Astrocyte (in vitro differentiated cells and primary cell): ENCODE data around the gene RPS28. TPM values are rescaled to one million over a fixed set of nuclear protein-coding genes. Genes with fewer than 3 reads are reported as not detected.
"Not testable (repeated sequence)": the region's sequence is repeated elsewhere in the genome, so short reads cannot be mapped to it uniquely, and the experiment has no call there.

Experiments used
- DNase-seq: peaks from one replicate; pipeline ENCODE4 v3.0.0-alpha.2; 2010; ENCODE audit warnings: low read depth
- FAIRE-seq: peaks from 2 replicates; lab custom pipeline; 2011; peaks lifted over from hg19 to GRCh38; lab: Jason Lieb, UNC
- H2AFZ ChIP-seq: 2 replicates; pipeline ENCODE4 v1.6.0; 2012; ENCODE audit warnings: low read depth, low read length, inconsistent platforms
- H3K27ac ChIP-seq: 2 replicates; pipeline ENCODE4 v1.5.1; 2011; ENCODE audit warnings: low read depth, low read length, inconsistent platforms
- H3K27me3 ChIP-seq: 2 replicates; pipeline ENCODE4 v1.6.0; 2011; ENCODE audit warnings: low read length, inconsistent platforms; ENCODE audit not compliant: insufficient read depth
- H3K36me3 ChIP-seq: 2 replicates; pipeline ENCODE4 v1.5.1; 2011; ENCODE audit warnings: low read length, inconsistent platforms; ENCODE audit not compliant: insufficient read depth
- H3K4me1 ChIP-seq: 2 replicates; pipeline ENCODE4 v1.5.1; 2011; ENCODE audit warnings: low read length, inconsistent platforms; ENCODE audit not compliant: insufficient read depth
- H3K4me2 ChIP-seq: 2 replicates; pipeline ENCODE4 v1.6.0; 2012; ENCODE audit warnings: low read length, inconsistent platforms
- H3K4me3 ChIP-seq: 2 replicates; pipeline ENCODE4 v1.5.1; 2011; ENCODE audit warnings: low read depth, mild to moderate bottlenecking, low read length, inconsistent platforms; ENCODE audit not compliant: insufficient read depth
- H3K79me2 ChIP-seq: 2 replicates; pipeline ENCODE4 v1.6.0; 2012; ENCODE audit warnings: mild to moderate bottlenecking, low read length, inconsistent platforms; ENCODE audit not compliant: insufficient read depth
- H3K9ac ChIP-seq: 2 replicates; pipeline ENCODE4 v1.6.0; 2012; ENCODE audit warnings: mild to moderate bottlenecking, low read length, inconsistent platforms
- H3K9me3 ChIP-seq: 2 replicates; pipeline ENCODE4 v1.5.1; 2012; ENCODE audit warnings: low read depth, mild to moderate bottlenecking, low read length, inconsistent platforms; ENCODE audit not compliant: insufficient read depth
- H4K20me1 ChIP-seq: 2 replicates; pipeline ENCODE4 v1.6.0; 2012; ENCODE audit warnings: low read length, inconsistent platforms; ENCODE audit not compliant: insufficient read depth
- H3K27ac Mint-ChIP-seq: one replicate; pipeline ENCODE4 v1.8.0; 2021; ENCODE audit warnings: mild to moderate bottlenecking, mixed read lengths; ENCODE audit not compliant: unreplicated experiment
- H3K27me3 Mint-ChIP-seq: one replicate; pipeline ENCODE4 v1.8.0; 2021; ENCODE audit warnings: low read depth, mixed read lengths; ENCODE audit not compliant: unreplicated experiment
- H3K36me3 Mint-ChIP-seq: one replicate; pipeline ENCODE4 v1.8.0; 2021; ENCODE audit warnings: low read depth, mixed read lengths; ENCODE audit not compliant: unreplicated experiment
- H3K4me1 Mint-ChIP-seq: one replicate; pipeline ENCODE4 v1.8.0; 2021; ENCODE audit warnings: low read depth, mixed read lengths; ENCODE audit not compliant: unreplicated experiment
- H3K4me3 Mint-ChIP-seq: one replicate; pipeline ENCODE4 v1.8.0; 2021; ENCODE audit warnings: mild to moderate bottlenecking, moderate library complexity, mixed read lengths; ENCODE audit not compliant: unreplicated experiment
- H3K9me3 Mint-ChIP-seq: one replicate; pipeline ENCODE4 v1.8.0; 2021; ENCODE audit warnings: mild to moderate bottlenecking, mixed read lengths; ENCODE audit not compliant: unreplicated experiment
- EZH2 ChIP-seq: IDR thresholded peaks from 2 replicates; pipeline ENCODE4 v1.6.1; 2012; ENCODE audit warnings: mild to moderate bottlenecking, low read length, inconsistent platforms; ENCODE audit not compliant: insufficient read depth
- total RNA-seq: library from RNA; stranded (reverse); gene quantifications from 2 replicates; pipeline ENCODE4 v1.2.1, GENCODE V29; 2021
- TF ChIP-seq, protein P1 (sequence below): IDR thresholded peaks from 2 replicates; pipeline ENCODE4 v1.5.1; 2011; ENCODE audit warnings: low read depth, mild to moderate bottlenecking, inconsistent platforms, low read length, moderate library complexity; ENCODE audit not compliant: insufficient read depth

The RPS28 gene
- total RNA-seq, 1 donor from 2014 or later = 1,198 TPM

DNA sequence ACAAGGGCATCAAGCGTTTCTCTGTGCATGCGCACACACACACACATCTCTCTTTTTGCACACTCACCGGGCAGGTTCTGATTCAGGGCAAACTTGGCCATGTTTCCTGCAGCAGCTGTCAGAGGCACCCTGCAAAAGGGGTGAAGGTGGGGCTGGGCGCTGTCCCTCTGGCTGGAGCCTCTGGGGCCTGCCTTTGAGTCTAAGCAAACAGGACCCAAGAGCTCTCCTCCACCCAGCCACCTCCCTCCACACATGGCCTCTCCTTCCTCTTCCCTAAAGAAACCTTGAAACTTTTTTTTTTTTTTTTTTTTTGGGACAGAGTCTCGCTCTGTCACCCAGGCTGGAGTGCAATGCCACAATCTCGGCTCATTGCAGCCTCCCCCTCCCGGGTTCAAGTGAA is 16.4 kb downstream of the RPS28 start:
- no peak overlapping the region for H3K4me3 ChIP-seq
- H3K4me1 Mint-ChIP-seq = no peaks in the 10 kb centered on the region
- no peaks in the 10 kb centered on the region for H3K9me3 ChIP-seq
- H4K20me1 ChIP-seq = peaks cover 3% of the 10 kb centered on the region
- H3K27ac ChIP-seq = no peak overlapping the region
- TF ChIP-seq, protein P1, sequence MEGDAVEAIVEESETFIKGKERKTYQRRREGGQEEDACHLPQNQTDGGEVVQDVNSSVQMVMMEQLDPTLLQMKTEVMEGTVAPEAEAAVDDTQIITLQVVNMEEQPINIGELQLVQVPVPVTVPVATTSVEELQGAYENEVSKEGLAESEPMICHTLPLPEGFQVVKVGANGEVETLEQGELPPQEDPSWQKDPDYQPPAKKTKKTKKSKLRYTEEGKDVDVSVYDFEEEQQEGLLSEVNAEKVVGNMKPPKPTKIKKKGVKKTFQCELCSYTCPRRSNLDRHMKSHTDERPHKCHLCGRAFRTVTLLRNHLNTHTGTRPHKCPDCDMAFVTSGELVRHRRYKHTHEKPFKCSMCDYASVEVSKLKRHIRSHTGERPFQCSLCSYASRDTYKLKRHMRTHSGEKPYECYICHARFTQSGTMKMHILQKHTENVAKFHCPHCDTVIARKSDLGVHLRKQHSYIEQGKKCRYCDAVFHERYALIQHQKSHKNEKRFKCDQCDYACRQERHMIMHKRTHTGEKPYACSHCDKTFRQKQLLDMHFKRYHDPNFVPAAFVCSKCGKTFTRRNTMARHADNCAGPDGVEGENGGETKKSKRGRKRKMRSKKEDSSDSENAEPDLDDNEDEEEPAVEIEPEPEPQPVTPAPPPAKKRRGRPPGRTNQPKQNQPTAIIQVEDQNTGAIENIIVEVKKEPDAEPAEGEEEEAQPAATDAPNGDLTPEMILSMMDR = no peak
- TF ChIP-seq EZH2 = no peak
- H3K4me2 ChIP-seq = no peak overlapping the region
- H3K4me3 Mint-ChIP-seq = no peak overlapping the region
- H3K27ac Mint-ChIP-seq = no peak overlapping the region
- no peaks in the 10 kb centered on the region for H3K36me3 ChIP-seq
- H2AFZ ChIP-seq = no peak overlapping the region
- peaks cover 34% of the 10 kb centered on the region for H3K27me3 ChIP-seq
- DNase-seq (no peak), FAIRE-seq (no peak)
- no peak overlapping the region for H3K9ac ChIP-seq
- no peaks in the 10 kb centered on the region for H3K9me3 Mint-ChIP-seq
- H3K36me3 Mint-ChIP-seq = peaks cover 3% of the 10 kb centered on the region
- H3K4me1 ChIP-seq = no peaks in the 10 kb centered on the region
- H3K79me2 ChIP-seq = no peaks in the 10 kb centered on the region
- H3K27me3 Mint-ChIP-seq = peaks cover 43% of the 10 kb centered on the region

DNA sequence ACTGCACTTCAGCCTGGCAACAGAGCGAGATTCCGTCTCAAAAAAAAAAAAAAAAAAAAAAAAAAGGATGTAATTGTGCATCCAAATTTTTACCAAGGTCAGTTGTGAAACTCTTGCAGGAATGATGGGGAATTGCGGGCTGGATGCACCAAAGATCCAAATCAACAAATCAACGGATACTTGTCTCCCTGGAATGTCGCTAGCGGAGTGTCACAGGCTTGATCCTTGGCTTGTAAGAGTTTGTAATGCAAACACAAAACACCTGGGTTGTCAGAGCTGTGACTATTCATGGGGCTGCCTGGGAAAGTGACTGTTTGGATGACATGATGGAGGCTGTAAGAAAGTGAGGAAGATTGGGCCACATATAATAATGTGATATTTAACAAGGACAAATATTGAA is 17.5 kb downstream of the RPS28 start:
- Histone ChIP-seq H3K4me1 (peaks cover 3% of the 10 kb centered on the region), H3K36me3 (no peaks in the 10 kb centered on the region), H3K27ac (no peak overlapping the region), H3K9me3 (no peaks in the 10 kb centered on the region), H4K20me1 (peaks cover 3% of the 10 kb centered on the region), H2AFZ (no peak overlapping the region), H3K9ac (no peak overlapping the region), H3K27me3 (peaks cover 28% of the 10 kb centered on the region), H3K4me2 (no peak overlapping the region), H3K4me3 (no peak overlapping the region), H3K79me2 (no peaks in the 10 kb centered on the region)
- peaks cover 3% of the 10 kb centered on the region for H3K36me3 Mint-ChIP-seq
- FAIRE-seq (no peak), DNase-seq (no peak)
- no peaks in the 10 kb centered on the region for H3K9me3 Mint-ChIP-seq
- peaks cover 48% of the 10 kb centered on the region for H3K27me3 Mint-ChIP-seq
- no peak overlapping the region for H3K4me3 Mint-ChIP-seq
- no peaks in the 10 kb centered on the region for H3K4me1 Mint-ChIP-seq
- TF ChIP-seq, protein P1 = no peak
- no peak for TF ChIP-seq EZH2
- no peak overlapping the region for H3K27ac Mint-ChIP-seq

DNA sequence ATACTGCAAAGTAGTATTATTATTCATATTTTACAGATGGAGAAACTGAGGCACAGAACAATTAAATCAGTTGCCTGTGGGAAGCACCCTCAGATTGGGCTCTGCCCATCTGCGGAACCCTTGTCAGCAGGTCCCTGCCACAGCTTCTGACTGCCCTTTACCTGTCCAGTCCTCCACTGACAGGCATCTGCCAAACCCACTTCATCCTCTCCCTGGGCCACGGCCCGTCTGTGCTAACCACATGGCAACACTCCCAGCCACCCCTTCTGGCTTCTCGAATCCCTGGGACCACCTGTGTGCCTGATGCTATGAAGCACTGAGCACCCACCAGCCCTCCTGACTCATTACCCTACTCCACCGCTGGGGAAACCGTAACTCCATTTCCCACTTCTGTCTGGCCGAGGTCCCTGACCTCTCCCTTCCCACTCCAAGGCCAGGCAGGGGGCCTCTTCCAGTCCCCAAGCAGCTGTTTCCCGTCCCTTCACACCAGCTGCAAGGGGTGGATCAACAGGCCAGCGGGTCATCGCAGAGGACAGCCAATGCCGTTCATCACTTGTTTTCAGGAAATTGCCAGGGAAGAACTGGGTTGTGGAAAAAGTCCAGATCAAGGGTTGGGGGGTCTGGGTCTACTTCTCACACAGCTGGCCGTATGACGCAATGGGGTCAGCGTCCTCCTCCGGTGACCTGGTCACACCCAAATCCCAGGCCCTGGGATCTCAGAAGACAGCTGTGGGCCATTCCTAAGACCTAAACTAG is 19.2 kb downstream of the RPS28 start:
- H3K79me2 ChIP-seq = no peaks in the 10 kb centered on the region
- no peaks in the 10 kb centered on the region for H3K36me3 ChIP-seq
- H2AFZ ChIP-seq = no peak overlapping the region
- H3K4me2 ChIP-seq = no peak overlapping the region
- H3K4me1 ChIP-seq = peaks cover 3% of the 10 kb centered on the region
- no peak for TF ChIP-seq EZH2
- TF ChIP-seq, protein P1 = no peak
- H3K4me3 ChIP-seq = no peak overlapping the region
- DNase-seq (no peak), FAIRE-seq (no peak)
- no peak overlapping the region for H3K27ac ChIP-seq
- Mint-ChIP-seq H3K4me3 (no peak overlapping the region), H3K9me3 (no peaks in the 10 kb centered on the region), H3K27ac (no peak overlapping the region), H3K36me3 (peaks cover 3% of the 10 kb centered on the region), H3K4me1 (no peaks in the 10 kb centered on the region), H3K27me3 (peaks cover 44% of the 10 kb centered on the region)
- peaks cover 18% of the 10 kb centered on the region for H3K27me3 ChIP-seq
- H3K9ac ChIP-seq = no peak overlapping the region
- no peaks in the 10 kb centered on the region for H3K9me3 ChIP-seq
- H4K20me1 ChIP-seq = no peaks in the 10 kb centered on the region

DNA sequence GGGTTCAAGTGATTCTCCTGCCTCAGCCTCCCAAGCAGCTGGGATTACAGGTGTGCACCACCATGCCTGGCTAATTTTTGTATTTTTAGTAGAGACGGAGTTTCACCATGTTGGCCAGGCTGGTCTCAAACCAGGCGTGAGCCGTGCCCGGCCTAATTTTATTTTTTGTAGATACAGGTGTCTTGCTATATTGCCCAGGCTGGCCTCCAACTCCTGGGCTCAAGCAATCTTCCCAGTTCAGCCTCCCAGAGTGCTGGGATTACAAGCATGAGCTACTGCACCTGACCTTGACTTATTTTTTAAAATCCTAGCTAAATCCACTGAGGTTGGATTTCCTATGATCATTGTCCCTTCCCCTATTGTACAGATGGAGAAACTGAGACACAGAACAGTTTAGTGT is 20.2 kb downstream of the RPS28 start:
- not testable (repeated sequence) for H3K9me3 ChIP-seq, H3K4me3 Mint-ChIP-seq, FAIRE-seq, H3K4me2 ChIP-seq, H2AFZ ChIP-seq, H4K20me1 ChIP-seq, H3K9ac ChIP-seq, H3K27ac Mint-ChIP-seq, H3K4me1 Mint-ChIP-seq, H3K27ac ChIP-seq, H3K4me1 ChIP-seq, H3K79me2 ChIP-seq, H3K9me3 Mint-ChIP-seq, DNase-seq, H3K4me3 ChIP-seq, H3K36me3 ChIP-seq, H3K36me3 Mint-ChIP-seq
- peaks cover 13% of the 10 kb centered on the region for H3K27me3 ChIP-seq
- H3K27me3 Mint-ChIP-seq = peaks cover 37% of the 10 kb centered on the region
